Endometrial microvascular endothelial cells (primary cell): Measurements from ENCODE around the gene GPR17. TPM values are rescaled to one million over a fixed set of nuclear protein-coding genes. Genes with fewer than 3 reads are reported as not detected.

Experiments used
- in situ Hi-C: cut with HindIII; loops from 2 replicates; pipeline ENCODE4 v1.10.0; 2017; ENCODE audit warnings: low sequenced_read_pairs, low pct_unique_long_range_greater_than_20kb; ENCODE audit errors: inconsistent ontology term
- total RNA-seq: library from RNA; depleted of rRNA; stranded (reverse); fragments of >200 nt; gene quantifications from one replicate; pipeline ENCODE4 v1.2.3, GENCODE V29; 2015; ENCODE audit errors: inconsistent ontology term

GPR17 gene
- total RNA-seq, 1 donor from 2014 or later, result not detected

DNA sequence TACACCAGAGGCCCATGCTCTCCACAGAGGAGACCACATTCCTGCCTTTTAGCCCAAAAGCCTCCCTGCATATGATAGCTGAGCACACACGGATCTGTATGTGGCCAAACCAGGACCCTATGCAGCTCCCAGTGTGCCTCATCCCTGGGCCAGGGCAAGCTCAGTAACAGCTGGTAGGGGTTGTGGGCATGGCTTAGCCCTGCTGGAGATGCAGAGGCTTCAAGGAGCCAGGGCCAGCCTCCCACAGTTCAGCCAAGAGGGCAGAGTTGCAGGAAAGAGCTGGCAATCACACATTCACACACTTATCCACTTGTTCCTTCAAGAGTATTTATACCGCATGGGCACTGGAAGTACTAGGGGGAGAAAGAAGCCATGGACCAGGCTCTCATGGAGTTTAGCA lies 31.0 kb downstream of the GPR17 start:
- in situ Hi-C loops, result no loop called here

DNA sequence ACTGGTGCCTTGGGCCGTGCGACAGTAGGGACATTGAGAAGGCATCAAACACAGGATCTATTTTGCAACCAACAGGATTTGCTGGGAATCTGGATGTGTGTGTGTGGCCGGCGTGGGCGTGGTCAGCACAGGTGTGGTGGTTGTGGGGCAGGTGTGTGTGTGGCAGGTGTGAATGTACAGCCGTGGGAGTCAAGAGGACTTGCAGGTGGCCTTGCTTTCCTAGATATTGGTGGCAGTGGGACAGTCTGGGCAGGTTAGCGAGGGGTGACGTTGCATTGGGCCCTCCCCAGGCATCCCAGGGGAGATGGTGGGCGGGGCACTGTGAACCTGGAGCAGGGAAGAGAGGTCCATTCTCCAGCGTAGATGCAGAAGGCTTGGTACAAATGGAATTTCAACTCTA lies 32.6 kb downstream of the GPR17 start:
- in situ Hi-C loops, result no loop called here

GRCh38 chr2:127678991-127679390 lies 33.0 kb downstream of the GPR17 start:
- in situ Hi-C loops, result no loop called here

GRCh38 chr2:127679680-127680361 lies 33.9 kb downstream of the GPR17 start:
- in situ Hi-C loops, result no loop called here

DNA sequence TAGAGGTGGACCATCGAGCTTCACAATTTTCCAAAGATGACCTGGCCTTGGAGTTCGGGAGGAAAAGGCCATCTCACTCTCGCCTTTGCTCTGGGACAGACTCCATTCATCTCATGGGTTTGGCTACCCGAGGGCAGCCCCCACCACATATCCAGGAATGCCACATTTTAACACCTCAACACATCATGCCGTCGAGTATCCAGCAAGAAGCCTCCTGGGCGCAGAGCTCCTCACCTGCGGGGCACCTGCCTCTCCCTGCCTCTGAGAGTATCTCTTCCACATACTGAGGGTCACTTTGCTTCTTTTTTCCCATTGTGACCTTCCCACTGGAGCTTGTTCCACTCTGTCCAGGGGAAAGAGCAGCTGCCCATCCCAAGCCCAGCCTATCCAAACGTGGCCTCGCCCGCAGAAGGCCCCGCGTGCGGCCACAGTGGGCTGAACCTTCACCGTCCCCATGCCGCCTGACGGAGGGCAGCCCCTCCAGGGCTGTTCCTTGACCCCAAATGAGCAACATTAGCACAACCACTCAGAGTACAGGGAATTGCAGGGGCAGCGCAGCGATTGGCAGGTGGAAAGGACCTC lies 34.8 kb downstream of the GPR17 start:
- in situ Hi-C loops, result no loop called here

DNA sequence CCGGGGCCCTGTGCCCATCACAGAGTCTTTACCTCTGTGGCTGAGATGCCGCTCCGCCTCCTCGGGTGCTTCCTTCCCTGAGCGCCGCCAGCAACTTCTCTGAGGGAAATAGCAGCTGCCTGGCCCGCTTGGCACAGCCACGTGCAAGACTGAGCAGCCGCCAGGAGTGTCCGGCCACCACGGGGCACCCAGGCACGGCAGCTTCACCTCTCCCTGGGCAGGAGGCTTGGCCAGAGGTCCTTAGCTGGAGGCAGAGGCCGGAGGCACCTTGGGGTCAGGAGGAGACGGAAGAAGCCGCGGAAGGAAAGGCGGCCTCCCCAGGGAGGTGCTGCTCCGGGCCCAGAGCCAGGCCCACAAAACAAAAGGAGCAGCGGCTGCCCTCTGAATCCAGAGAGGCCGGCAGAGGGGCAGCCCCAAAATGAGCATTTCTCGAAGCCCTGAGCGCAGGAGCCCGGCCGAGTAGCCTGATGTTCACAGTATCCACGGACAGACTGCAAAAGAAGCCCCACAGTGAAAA lies 35.4 kb downstream of the GPR17 start:
- in situ Hi-C loops, result no loop called here

DNA sequence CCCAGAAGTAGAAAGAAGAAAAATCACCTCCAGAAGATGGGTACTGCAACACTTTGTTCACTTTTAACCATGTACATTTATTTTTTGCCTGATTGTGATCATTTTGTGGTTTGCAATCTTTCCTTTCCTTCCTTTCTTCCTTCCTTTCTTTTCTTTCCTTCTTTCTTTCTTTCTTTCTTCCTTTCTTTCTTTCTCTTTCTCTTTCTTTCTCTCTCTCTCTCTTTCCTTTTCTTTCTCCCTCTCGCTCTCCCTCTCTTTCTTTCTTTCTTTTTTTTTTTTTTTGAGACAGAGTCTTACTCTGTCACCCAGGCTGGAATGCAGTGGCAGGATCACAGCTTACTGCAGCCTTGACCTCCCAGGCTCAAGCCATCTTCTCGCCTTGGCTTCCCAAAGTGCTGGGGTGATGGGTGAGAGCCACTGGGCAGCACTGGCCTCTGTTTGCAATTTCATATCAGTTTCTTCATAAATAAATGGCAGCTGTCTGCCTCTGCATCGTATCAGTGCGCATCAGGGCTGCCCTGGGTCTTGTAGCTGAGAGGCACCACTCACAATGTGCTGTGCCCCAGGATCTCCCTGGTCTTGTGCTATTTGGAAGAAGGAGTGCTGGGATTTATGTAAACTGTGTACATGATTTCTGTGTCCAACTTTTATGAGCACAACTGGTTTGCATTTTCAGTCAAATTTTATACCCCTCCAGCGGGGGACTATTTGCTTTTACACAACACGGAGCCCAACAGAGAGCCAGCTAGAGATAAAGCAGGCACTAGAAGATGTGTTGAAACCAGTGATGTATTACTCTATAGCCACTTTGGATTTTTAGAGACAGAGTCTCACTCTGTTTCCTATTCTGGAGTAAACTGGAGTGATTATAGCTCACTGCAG lies 36.3 kb downstream of the GPR17 start:
- in situ Hi-C loops, result no loop called here

DNA sequence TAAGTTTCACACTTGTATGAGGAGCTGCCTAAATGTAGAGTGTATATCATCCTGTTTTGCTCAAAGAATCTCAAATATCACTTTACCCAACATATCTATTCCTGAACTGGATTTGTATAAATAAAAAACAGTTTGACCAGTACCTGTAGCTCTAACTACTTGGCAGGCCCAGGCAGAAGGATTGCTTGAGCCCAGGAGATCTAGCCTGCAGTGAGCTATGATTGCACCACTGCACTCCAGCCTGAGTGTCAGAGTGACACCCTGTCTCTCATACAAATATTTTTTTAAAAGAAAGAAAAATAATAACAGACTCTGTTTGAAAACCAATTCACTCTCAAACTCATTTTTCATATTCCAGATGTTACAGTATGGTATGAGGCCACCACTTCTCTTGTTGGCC lies 37.1 kb downstream of the GPR17 start:
- in situ Hi-C loops, result no loop called here

- in situ Hi-C loops, result no loop called here
Observed at GRCh38 chr2:127683757-127684156, 37.8 kb downstream of the GPR17 start.

- in situ Hi-C loops, result no loop called here
Observed at GRCh38 chr2:127685410-127686080, 39.6 kb downstream of the GPR17 start.

DNA sequence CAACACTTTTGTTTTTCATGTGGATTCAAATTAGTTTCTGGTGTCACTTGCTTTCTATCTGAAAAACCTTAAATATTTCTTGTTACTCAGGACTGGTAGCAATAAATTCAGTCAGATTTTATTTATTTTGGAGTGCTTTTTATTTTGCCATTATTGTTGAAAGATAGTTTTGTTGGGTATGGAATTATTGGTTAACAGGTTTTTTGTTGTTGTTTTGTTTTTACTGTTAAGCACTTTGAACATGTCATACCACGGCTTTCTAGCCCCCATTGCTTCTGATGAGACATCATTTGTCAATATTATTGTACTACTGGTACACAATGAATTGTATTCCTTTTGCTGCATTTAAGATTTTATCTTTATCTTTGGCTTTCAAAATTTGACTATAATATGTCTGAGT lies 42.5 kb downstream of the GPR17 start:
- in situ Hi-C loops, result no loop called here

- in situ Hi-C loops, result no loop called here
Observed at GRCh38 chr2:127690696-127691095, 44.7 kb downstream of the GPR17 start.

- in situ Hi-C loops, result no loop called here
Observed at GRCh38 chr2:127694986-127695385, 49.0 kb downstream of the GPR17 start.

DNA sequence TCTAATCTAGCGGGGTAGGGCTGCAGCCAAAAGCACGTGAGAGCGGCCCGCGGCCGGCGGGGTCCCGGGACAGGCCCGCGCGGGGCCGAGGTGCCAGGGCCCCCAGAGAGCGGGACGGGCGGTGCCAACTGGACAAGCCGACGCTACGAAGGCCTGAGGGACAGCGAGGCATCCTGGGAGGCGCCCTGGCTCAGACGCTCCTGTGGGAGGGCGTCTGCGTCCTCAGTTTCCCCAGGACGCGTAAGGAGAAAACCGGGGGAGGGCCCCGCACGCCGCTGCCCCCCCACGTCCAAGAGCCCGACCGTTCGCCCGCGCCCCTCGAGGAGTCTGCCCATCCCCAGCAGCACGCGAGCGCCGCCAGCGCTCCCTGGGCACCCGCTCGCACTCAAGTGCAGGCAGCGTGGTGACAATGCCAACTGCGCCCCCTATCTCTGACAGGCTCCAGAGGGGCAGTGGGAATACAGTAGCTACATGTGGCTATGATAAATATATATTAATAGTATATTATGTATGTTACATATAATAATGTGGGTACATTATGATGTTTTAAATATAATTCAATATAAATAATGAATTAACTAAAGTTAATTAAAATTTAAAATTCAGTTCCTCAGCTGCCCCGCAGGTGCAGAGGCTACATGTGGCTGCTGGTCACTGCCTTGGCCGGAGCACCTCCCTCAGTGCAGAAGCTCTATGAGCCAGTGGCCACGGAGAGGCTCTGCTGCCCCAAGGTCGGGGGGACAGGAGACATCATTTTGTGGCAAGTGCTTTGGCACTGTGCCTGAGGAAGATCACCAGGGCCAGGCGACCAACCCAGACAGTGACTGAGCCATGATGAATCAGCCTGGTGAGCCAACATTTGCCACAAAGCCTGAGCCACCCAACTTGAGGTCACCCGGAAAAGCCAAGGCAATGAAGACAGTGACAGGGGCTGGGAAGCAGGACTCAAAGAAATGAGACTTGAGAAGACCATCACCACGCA lies 49.8 kb downstream of the GPR17 start:
- in situ Hi-C loops, result no loop called here

DNA sequence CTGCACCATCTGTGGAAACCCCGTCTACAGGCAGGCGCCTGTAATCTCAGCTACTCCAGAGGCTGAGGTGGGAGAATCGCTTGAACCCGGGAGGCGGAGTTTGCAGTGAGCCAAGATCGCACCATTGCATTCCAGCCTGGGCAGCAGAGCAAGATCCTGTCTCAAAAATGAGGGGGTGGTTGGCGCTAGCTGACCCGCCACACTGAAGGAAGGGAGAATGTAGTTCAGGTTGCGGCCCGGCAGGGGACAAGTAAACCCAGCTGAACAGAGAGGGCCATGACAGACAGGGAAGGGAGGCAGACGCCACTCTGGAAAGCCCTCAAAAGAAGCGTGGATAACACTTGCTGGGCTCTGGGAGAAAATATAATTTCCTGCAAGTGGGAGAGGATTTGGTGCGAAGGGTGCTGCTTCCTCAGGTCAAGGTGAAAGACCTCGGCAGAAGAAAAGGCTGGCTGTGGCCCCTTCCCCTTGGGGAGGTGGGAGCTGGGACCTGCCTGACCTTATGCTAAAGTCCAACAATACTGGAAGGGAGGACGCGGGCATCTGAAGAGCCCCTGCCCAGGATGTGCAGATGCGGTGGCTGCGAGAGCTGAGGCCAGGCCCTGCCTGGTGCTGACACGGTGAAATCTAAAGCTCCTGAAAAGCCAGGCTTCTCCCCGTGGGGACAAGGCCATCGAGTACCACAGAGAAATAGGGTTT lies 51.7 kb downstream of the GPR17 start:
- in situ Hi-C loops, result no loop called here

GRCh38 chr2:127698553-127699355 lies 52.8 kb downstream of the GPR17 start:
- in situ Hi-C loops, result no loop called here
